Psoas muscle (tissue), 8 donors: ENCODE data around the gene LMTK3. TPM values are rescaled to one million over a fixed set of nuclear protein-coding genes. Genes with fewer than 3 reads are reported as not detected.
"Not testable (repeated sequence)": the region's sequence is repeated elsewhere in the genome, so short reads cannot be mapped to it uniquely, and the experiment has no call there.

Source experiments
- ATAC-seq, 4 donors: fragments of 200-7000 bp; cut with Tn5 transposase; one replicate each; pipeline ENCODE4 v1.9.1; 2020; ENCODE audit warnings: moderate library complexity in 3 of 4, mild to moderate bottlenecking in 2 of 4
- DNase-seq, 2 donors: peaks; one replicate each; pipeline ENCODE4 v3.0.0-alpha.2; 2020
- H3K27ac ChIP-seq: fragments of 200-600 bp; one replicate; pipeline ENCODE4 v1.8.0; 2022
- H3K27me3 ChIP-seq, 3 donors: fragments of 200-600 bp in 1 of 3; one replicate each; pipeline versions ENCODE4 v1.6.1 to v1.8.0; 2013 to 2022; ENCODE audit warnings: low read length in 2 of 3, mild to moderate bottlenecking in 2 of 3, moderate library complexity in 1 of 3; ENCODE audit not compliant: insufficient read depth in 3 of 3
- H3K36me3 ChIP-seq, 2 donors: fragments of 200-600 bp in 1 of 2; one replicate each; pipeline versions ENCODE4 v1.6.1 to v1.8.0; 2013 to 2022; ENCODE audit warnings: low read depth in 1 of 2, mild to moderate bottlenecking in 1 of 2, moderate library complexity in 1 of 2; ENCODE audit not compliant: insufficient read depth in 1 of 2
- H3K4me1 ChIP-seq: fragments of 200-600 bp; one replicate; pipeline ENCODE4 v1.8.0; 2022
- H3K4me3 ChIP-seq: fragments of 200-600 bp; one replicate; pipeline ENCODE4 v1.8.0; 2022; ENCODE audit warnings: mild to moderate bottlenecking
- H3K9me3 ChIP-seq: fragments of 200-600 bp; one replicate; pipeline ENCODE4 v1.8.0; 2022
- WGBS, 3 donors: extraction: QIAGEN DNeasy Blood & Tissue Kit; methylation state at CpG; one replicate each; pipeline versions ENCODE4 v1.1.6 to v1.1.7; 2013; 5-methylcytosine and 5-hydroxymethylcytosine counted together
- intact Hi-C, 2 donors: fragments of 100-400 bp; cut with DNase I; formaldehyde crosslinking; loops; one replicate each; pipeline versions ENCODE4 v1.11.0 to v1.14.2; 2022
- polyA plus RNA-seq, 3 donors: library from polyadenylated mRNA; stranded (reverse); fragments of 200-250 nt; gene quantifications; one replicate each; pipeline ENCODE4 v1.2.3, GENCODE V29; 2013
- total RNA-seq, 4 donors: library from RNA; stranded (reverse); fragmentation: NEBNext Ultra II Directional in 2 of 4; extraction: Animal tissue kit (Norgen Biotek cat#: 25700) in 2 of 4; gene quantifications; one replicate each; pipeline versions ENCODE4 v1.2.1 to v1.2.4, GENCODE V29; 2021 to 2023
- TF ChIP-seq, protein P1 (sequence below): fragments of 200-600 bp; IDR thresholded peaks from one replicate; pipeline ENCODE4 v1.8.0; 2022; ENCODE audit warnings: antibody characterized with exemption
- donor health status: healthy with polysubstance abuse.
- donor health status: DM: no; HTN: no; CAD: no; lungs with moderate emphysema.
- donor health status: Bipolar disorder and iron deficiency.
- donor health status: healthy.
- donor health status: DM: yes; HTN: yes; CAD: no.
- donor health status: DM: no; HTN: no; CAD: no.
- donor health status: DM: no; HTN: no; CAD: no.
- donor health status: DM: yes; HTN: yes; CAD: no.

The LMTK3 gene
- total and polyA plus RNA-seq, 7 donors: 0.03 to 0.14 (median 0.06) TPM; not detected in 2

GRCh38 chr19:48490981-48491792 lies 20.4 kb downstream of the LMTK3 start:
- H3K36me3 ChIP-seq: no peaks in the 10 kb centered on the region
- H3K9me3 ChIP-seq: no peaks in the 10 kb centered on the region
- intact Hi-C loops: no loop called here
- H3K4me3 ChIP-seq: no peak overlapping the region
- DNase-seq (peak in 1 of 2 donors; percentile 43), ATAC-seq (no peak)
- H3K27ac ChIP-seq: no peak overlapping the region
- H3K4me1 ChIP-seq: peaks cover 8% of the 10 kb centered on the region
- TF ChIP-seq, protein P1, sequence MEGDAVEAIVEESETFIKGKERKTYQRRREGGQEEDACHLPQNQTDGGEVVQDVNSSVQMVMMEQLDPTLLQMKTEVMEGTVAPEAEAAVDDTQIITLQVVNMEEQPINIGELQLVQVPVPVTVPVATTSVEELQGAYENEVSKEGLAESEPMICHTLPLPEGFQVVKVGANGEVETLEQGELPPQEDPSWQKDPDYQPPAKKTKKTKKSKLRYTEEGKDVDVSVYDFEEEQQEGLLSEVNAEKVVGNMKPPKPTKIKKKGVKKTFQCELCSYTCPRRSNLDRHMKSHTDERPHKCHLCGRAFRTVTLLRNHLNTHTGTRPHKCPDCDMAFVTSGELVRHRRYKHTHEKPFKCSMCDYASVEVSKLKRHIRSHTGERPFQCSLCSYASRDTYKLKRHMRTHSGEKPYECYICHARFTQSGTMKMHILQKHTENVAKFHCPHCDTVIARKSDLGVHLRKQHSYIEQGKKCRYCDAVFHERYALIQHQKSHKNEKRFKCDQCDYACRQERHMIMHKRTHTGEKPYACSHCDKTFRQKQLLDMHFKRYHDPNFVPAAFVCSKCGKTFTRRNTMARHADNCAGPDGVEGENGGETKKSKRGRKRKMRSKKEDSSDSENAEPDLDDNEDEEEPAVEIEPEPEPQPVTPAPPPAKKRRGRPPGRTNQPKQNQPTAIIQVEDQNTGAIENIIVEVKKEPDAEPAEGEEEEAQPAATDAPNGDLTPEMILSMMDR: no peak
- peaks cover 0 to 38% (median 13%) of the 10 kb centered on the region in 3 donors for H3K27me3 ChIP-seq
- WGBS, 3 donors: 5 to 7% (median 7%) methylated on average over 36 to 50 of the region's 50 CpGs

- Histone ChIP-seq H3K9me3 (no peaks in the 10 kb centered on the region), H3K27me3 (peaks cover 0 to 37% (median 13%) of the 10 kb centered on the region in 3 donors), H3K4me1 (peaks cover 8% of the 10 kb centered on the region), H3K27ac (no peak overlapping the region), H3K4me3 (no peak overlapping the region), H3K36me3 (no peaks in the 10 kb centered on the region)
- peak; percentile 76 to 88 for DNase-seq
- TF ChIP-seq, protein P1: peak; percentile 92
- WGBS, 3 donors: 16 to 20% (median 20%) methylated on average over 19 of the region's 19 CpGs
- intact Hi-C loops: loop anchor here (1.0 to 2.0 kb wide), 2 partner anchors 95 to 97 kb away; no protein-coding TSS in a partner anchor
- ATAC-seq: peak; percentile 52 to 71 (median 57)
These were observed 21.9 kb downstream of the LMTK3 start for GRCh38 chr19:48489608-48490216.

DNA sequence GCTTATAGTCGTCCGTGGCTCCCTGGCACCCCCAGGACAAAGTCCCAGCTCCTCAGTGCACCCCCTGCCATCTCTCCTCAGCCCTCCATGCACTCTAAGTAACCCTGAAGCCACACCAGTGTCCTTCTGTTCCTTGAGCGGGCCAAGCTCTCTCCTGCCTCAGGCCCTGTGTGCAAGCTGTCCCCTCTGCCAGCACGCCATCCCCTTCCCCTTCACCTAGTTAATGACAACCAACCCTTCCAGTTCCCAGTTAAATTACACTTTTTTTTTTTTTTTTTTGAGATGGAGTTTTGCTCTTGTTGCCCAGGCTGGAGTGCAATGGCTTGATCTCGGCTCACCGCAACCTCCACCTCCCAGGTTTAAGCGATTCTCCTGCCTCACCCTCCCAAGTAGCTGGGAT lies 23.2 kb downstream of the LMTK3 start:
- H3K27me3 ChIP-seq: peaks cover 0 to 31% (median 9%) of the 10 kb centered on the region in 3 donors
- H3K27ac ChIP-seq, H3K4me1 ChIP-seq, H3K36me3 ChIP-seq, H3K4me3 ChIP-seq, DNase-seq, ATAC-seq, H3K9me3 ChIP-seq: not testable (repeated sequence)
- 81 to 85% (median 82%) methylated on average over 7 of the region's 7 CpGs for WGBS, 3 donors
- intact Hi-C loops: loop anchor here in 1 of 2 donors (2.0 kb wide), 1 partner anchor 98 kb away; no protein-coding TSS in a partner anchor

GRCh38 chr19:48487948-48488347 lies 23.7 kb downstream of the LMTK3 start:
- Histone ChIP-seq H3K4me1 (peaks cover 8% of the 10 kb centered on the region), H3K36me3 (no peaks in the 10 kb centered on the region), H3K27me3 (peaks cover 0 to 30% (median 9%) of the 10 kb centered on the region in 3 donors), H3K9me3 (no peaks in the 10 kb centered on the region), H3K4me3 (no peak overlapping the region), H3K27ac (no peak overlapping the region)
- peak; percentile 78 to 85 (median 81) for ATAC-seq
- WGBS, 3 donors: 25 to 50% (median 36%) methylated on average over 8 of the region's 8 CpGs
- intact Hi-C loops: loop anchor here in 1 of 2 donors (2.0 kb wide), 1 partner anchor 99 kb away; no protein-coding TSS in a partner anchor
- peak; percentile 76 to 87 for DNase-seq
- TF ChIP-seq, protein P1: no peak

DNA sequence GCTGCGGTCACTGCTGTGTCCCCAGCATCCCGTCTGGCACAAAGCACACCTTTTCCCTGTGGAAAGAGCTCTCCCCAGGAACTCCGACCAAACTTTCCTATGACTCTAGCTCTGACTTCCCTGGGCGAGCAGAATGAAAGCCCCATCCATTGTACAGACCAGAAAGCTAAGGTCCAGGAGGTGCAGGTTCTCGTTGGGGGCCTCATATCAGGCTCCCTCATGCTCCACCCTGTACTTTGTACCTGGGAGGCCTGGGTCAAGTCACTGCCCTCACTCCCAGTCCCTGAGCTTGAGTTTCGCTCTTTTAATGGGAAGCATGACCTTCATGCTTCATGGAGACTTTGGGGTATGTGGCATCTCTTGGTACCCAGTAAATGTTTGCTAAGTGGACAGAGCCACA lies 24.1 kb downstream of the LMTK3 start:
- Histone ChIP-seq H3K4me1 (peaks cover 8% of the 10 kb centered on the region), H3K9me3 (no peaks in the 10 kb centered on the region), H3K4me3 (no peak overlapping the region), H3K36me3 (no peaks in the 10 kb centered on the region), H3K27me3 (peaks cover 0 to 26% (median 5%) of the 10 kb centered on the region in 3 donors), H3K27ac (no peak overlapping the region)
- TF ChIP-seq, protein P1: no peak
- WGBS, 3 donors: 74 to 80% (median 79%) methylated on average over 6 of the region's 6 CpGs
- no peak for DNase-seq
- intact Hi-C loops: no loop called here
- no peak for ATAC-seq

- WGBS, 3 donors: 84 to 89% (median 89%) methylated on average over 10 of the region's 10 CpGs
- DNase-seq, H3K9me3 ChIP-seq, H3K4me3 ChIP-seq, H3K36me3 ChIP-seq, ATAC-seq, H3K27ac ChIP-seq, intact Hi-C loops: not testable (repeated sequence)
- peaks cover 0 to 19% (median 5%) of the 10 kb centered on the region in 3 donors for H3K27me3 ChIP-seq
- H3K4me1 ChIP-seq: peaks cover 16% of the 10 kb centered on the region
These were observed 24.9 kb downstream of the LMTK3 start for GRCh38 chr19:48486706-48487105.
